Neuronal stem cell (in vitro differentiated cells): Measurements from ENCODE around the gene MAP7D2.

Source experiments
- DNase-seq: peaks from one replicate; pipeline ENCODE4 v3.0.0-alpha.2; 2013; ENCODE audit warnings: low spot score
- H2AFZ ChIP-seq: one replicate; pipeline ENCODE4 v1.6.1; 2013; ENCODE audit warnings: mild to moderate bottlenecking, low read length, inconsistent platforms
- H2AK5ac ChIP-seq: 2 replicates; pipeline ENCODE4 v1.6.1; 2013; ENCODE audit warnings: low read depth, mild to moderate bottlenecking, inconsistent platforms, low read length, moderate library complexity, mixed read lengths
- H2BK120ac ChIP-seq: 2 replicates; pipeline ENCODE4 v1.6.1; 2013; ENCODE audit warnings: low read depth, mild to moderate bottlenecking, inconsistent platforms, low read length, moderate library complexity, mixed read lengths
- H2BK12ac ChIP-seq: one replicate; pipeline ENCODE4 v1.6.1; 2013; ENCODE audit warnings: low read length, inconsistent platforms
- H2BK15ac ChIP-seq: 2 replicates; pipeline ENCODE4 v1.6.1; 2013; ENCODE audit warnings: mild to moderate bottlenecking, low read length, inconsistent platforms, mixed read lengths
- H2BK5ac ChIP-seq: one replicate; pipeline ENCODE4 v1.6.1; 2013; ENCODE audit warnings: inconsistent platforms, mild to moderate bottlenecking, low read length, moderate library complexity
- H3K14ac ChIP-seq: one replicate; pipeline ENCODE4 v1.6.1; 2013; ENCODE audit warnings: low read length, inconsistent platforms
- H3K18ac ChIP-seq: 2 replicates; pipeline ENCODE4 v1.6.1; 2013; ENCODE audit warnings: low read length, inconsistent platforms
- H3K23ac ChIP-seq: 2 replicates; pipeline ENCODE4 v1.6.1; 2013; ENCODE audit warnings: low read depth, mild to moderate bottlenecking, mixed read lengths, low read length, inconsistent platforms; ENCODE audit not compliant: poor library complexity
- H3K27ac ChIP-seq: replicated peaks from 3 replicates; pipeline ENCODE4 v1.5.1; 2013; ENCODE audit warnings: low read length, inconsistent platforms
- H3K27me3 ChIP-seq, 3 experiments: 2 replicates each; pipeline ENCODE4 v1.6.1; 2013; ENCODE audit warnings: low read length in 3 of 3, mild to moderate bottlenecking in 2 of 3, inconsistent platforms in 1 of 3, low read depth in 1 of 3, mixed read lengths in 1 of 3, moderate library complexity in 1 of 3; ENCODE audit not compliant: control insufficient read depth in 3 of 3, insufficient read depth in 3 of 3
- H3K36me3 ChIP-seq, 2 donors: replicated peaks in 1 of 2; 2 replicates each; pipeline ENCODE4 v1.6.1; 2013; ENCODE audit warnings: low read length in 2 of 2; ENCODE audit not compliant: control insufficient read depth in 2 of 2, insufficient read depth in 2 of 2
- H3K4ac ChIP-seq: 2 replicates; pipeline ENCODE4 v1.6.1; 2013; ENCODE audit warnings: inconsistent platforms, mild to moderate bottlenecking, low read length, moderate library complexity
- H3K4me1 ChIP-seq, 2 donors: 1 replicate in 1 of 2; 2 replicates in 1 of 2; pipeline ENCODE4 v1.6.1; 2013; ENCODE audit warnings: low read length in 2 of 2, low read depth in 1 of 2; ENCODE audit not compliant: control insufficient read depth in 2 of 2, insufficient read depth in 1 of 2
- H3K4me2 ChIP-seq: one replicate; pipeline ENCODE4 v1.6.1; 2013; ENCODE audit warnings: mild to moderate bottlenecking, low read length, inconsistent platforms; ENCODE audit not compliant: insufficient read depth, poor library complexity, severe bottlenecking
- H3K4me3 ChIP-seq, 2 donors: 2 replicates each; pipeline ENCODE4 v1.5.1; 2013; ENCODE audit warnings: low read length in 2 of 2, mild to moderate bottlenecking in 2 of 2, inconsistent platforms in 1 of 2, moderate library complexity in 1 of 2
- H3K79me1 ChIP-seq: one replicate; pipeline ENCODE4 v1.6.1; 2013; ENCODE audit warnings: low read depth, mild to moderate bottlenecking, inconsistent platforms, low read length, moderate library complexity
- H3K9ac ChIP-seq: one replicate; pipeline ENCODE4 v1.6.1; 2013; ENCODE audit warnings: mild to moderate bottlenecking, low read depth, low read length, inconsistent platforms; ENCODE audit not compliant: poor library complexity
- H3K9me3 ChIP-seq, 2 donors: replicated peaks in 1 of 2; 2 replicates each; pipeline versions ENCODE3 to v1.6.1; 2013; ENCODE audit warnings: low read length in 2 of 2, mild to moderate bottlenecking in 2 of 2, inconsistent platforms in 1 of 2, low read depth in 1 of 2, mixed read lengths in 1 of 2, moderate library complexity in 1 of 2; ENCODE audit not compliant: control insufficient read depth in 2 of 2, insufficient read depth in 1 of 2
- H4K8ac ChIP-seq: one replicate; pipeline ENCODE4 v1.6.1; 2013; ENCODE audit warnings: low read depth, mild to moderate bottlenecking, inconsistent platforms, low read length, moderate library complexity
- H4K91ac ChIP-seq: one replicate; pipeline ENCODE4 v1.6.1; 2013; ENCODE audit warnings: low read length, low read depth, mild to moderate bottlenecking, inconsistent platforms; ENCODE audit not compliant: poor library complexity
- WGBS, 2 donors: extraction: QIAGEN DNeasy Blood & Tissue Kit; methylation state at CpG; one replicate each; pipeline ENCODE4 v1.1.7; 2013; ENCODE audit warnings: missing lambda C conversion rate in 2 of 2, mixed read lengths in 1 of 2; ENCODE audit not compliant: insufficient read length in 2 of 2, insufficient replicate concordance in 1 of 2; ENCODE audit errors: extremely low coverage in 2 of 2; 5-methylcytosine and 5-hydroxymethylcytosine counted together

The MAP7D2 gene

GRCh38 chrX:20015422-20015821 lies 101.3 kb downstream of the MAP7D2 start:
- Histone ChIP-seq H3K9me3 (peaks cover 0 to 6% of the 10 kb centered on the region in 2 donors), H2BK12ac (no peak overlapping the region), H3K27ac (no peak overlapping the region), H3K18ac (no peak overlapping the region), H2AK5ac (no peak overlapping the region), H3K23ac (no peak overlapping the region), H2BK5ac (no peak overlapping the region), H2BK15ac (no peak overlapping the region), H3K4ac (no peak overlapping the region), H3K79me1 (no peaks in the 10 kb centered on the region), H3K4me3 (no peak overlapping the region), H4K91ac (no peak overlapping the region), H3K27me3 (no peaks in the 10 kb centered on the region), H2BK120ac (no peak overlapping the region), H3K9ac (no peak overlapping the region), H3K4me2 (no peak overlapping the region), H2AFZ (no peak overlapping the region), H3K4me1 (no peaks in the 10 kb centered on the region), H3K14ac (no peak overlapping the region), H4K8ac (no peak overlapping the region), H3K36me3 (no peaks in the 10 kb centered on the region)
- DNase-seq, result no peak
- no CpG with 5 or more reads among the region's 1 CpG for WGBS, 2 donors

GRCh38 chrX:20011608-20012007 lies 105.1 kb downstream of the MAP7D2 start:
- Histone ChIP-seq H3K36me3 (no peaks in the 10 kb centered on the region), H3K9me3 (peaks cover 0 to 4% of the 10 kb centered on the region in 2 donors), H2AK5ac (no peak overlapping the region), H3K14ac (no peak overlapping the region), H3K27me3 (no peaks in the 10 kb centered on the region), H3K4me1 (peaks cover 0 to 6% of the 10 kb centered on the region in 2 donors), H2BK15ac (no peak overlapping the region), H4K91ac (no peak overlapping the region), H3K4ac (no peak overlapping the region), H3K27ac (no peak overlapping the region), H3K4me2 (no peak overlapping the region), H3K23ac (no peak overlapping the region), H3K18ac (no peak overlapping the region), H2AFZ (no peak overlapping the region), H3K9ac (no peak overlapping the region), H3K4me3 (no peak overlapping the region), H4K8ac (no peak overlapping the region), H2BK120ac (no peak overlapping the region), H2BK12ac (no peak overlapping the region), H3K79me1 (no peaks in the 10 kb centered on the region), H2BK5ac (no peak overlapping the region)
- no peak for DNase-seq
- WGBS, 2 donors, result no CpG with 5 or more reads among the region's 4 CpGs

- no peak overlapping the region for H2BK12ac ChIP-seq
- H4K91ac ChIP-seq, result no peak overlapping the region
- no peak overlapping the region for H3K9ac ChIP-seq
- H3K4me2 ChIP-seq, result no peak overlapping the region
- no peak for DNase-seq
- H2AFZ ChIP-seq, result no peak overlapping the region
- no peak overlapping the region for H2BK120ac ChIP-seq
- H4K8ac ChIP-seq, result no peak overlapping the region
- no peak overlapping the region for H3K4me3 ChIP-seq
- no peaks in the 10 kb centered on the region for H3K79me1 ChIP-seq
- H2AK5ac ChIP-seq, result no peak overlapping the region
- H2BK5ac ChIP-seq, result no peak overlapping the region
- H3K4me1 ChIP-seq, result peaks cover 0 to 6% of the 10 kb centered on the region in 2 donors
- no peak overlapping the region for H3K23ac ChIP-seq
- H3K4ac ChIP-seq, result no peak overlapping the region
- no peaks in the 10 kb centered on the region for H3K36me3 ChIP-seq
- no CpG with 5 or more reads among the region's 7 CpGs for WGBS, 2 donors
- no peak overlapping the region for H3K18ac ChIP-seq
- H3K9me3 ChIP-seq, result no peaks in the 10 kb centered on the region
- no peak overlapping the region for H2BK15ac ChIP-seq
- H3K27me3 ChIP-seq, result no peaks in the 10 kb centered on the region
- no peak overlapping the region for H3K27ac ChIP-seq
- H3K14ac ChIP-seq, result no peak overlapping the region
Measured at GRCh38 chrX:20007962-20008622, 108.6 kb downstream of the MAP7D2 start.

- Histone ChIP-seq H3K4me3 (no peak overlapping the region), H3K79me1 (no peaks in the 10 kb centered on the region), H2BK12ac (no peak overlapping the region), H2BK5ac (no peak overlapping the region), H3K4ac (no peak overlapping the region), H2BK120ac (no peak overlapping the region), H3K4me1 (peaks cover 2 to 10% of the 10 kb centered on the region in 2 donors), H3K27ac (no peak overlapping the region), H4K91ac (no peak overlapping the region), H4K8ac (no peak overlapping the region), H3K18ac (no peak overlapping the region), H3K9ac (no peak overlapping the region), H2AFZ (no peak overlapping the region), H2BK15ac (no peak overlapping the region), H3K14ac (no peak overlapping the region), H3K23ac (no peak overlapping the region), H3K9me3 (no peaks in the 10 kb centered on the region), H3K27me3 (no peaks in the 10 kb centered on the region), H2AK5ac (no peak overlapping the region), H3K36me3 (no peaks in the 10 kb centered on the region), H3K4me2 (no peak overlapping the region)
- no peak for DNase-seq
- no CpG with 5 or more reads among the region's 2 CpGs for WGBS, 2 donors
Measured at GRCh38 chrX:20005883-20006282, 110.8 kb downstream of the MAP7D2 start.
